ENCODE results near the gene NAA16. TPM values are rescaled to one million over a fixed set of nuclear protein-coding genes. Genes with fewer than 3 reads are reported as not detected.

The NAA16 gene
- total RNA-seq, 6 experiments from 2014 or later, result 5.0 to 9.9 (median 7.6) TPM

- WGBS (ENCODE audit: insufficient coverage, low coverage, low lambda C conversion rate, missing lambda C conversion rate), result 46% methylated on average over 3 of the region's 3 CpGs
- ATAC-seq, result peak in 1 of 4 donors; percentile 50
- Histone ChIP-seq H3K36me3 (no peaks in the 10 kb centered on the region), H3K27me3 (no peaks in the 10 kb centered on the region), H3K4me3 (no peak overlapping the region), H3K9me3 (no peaks in the 10 kb centered on the region), H3K27ac (no peak overlapping the region), H3K4me1 (no peaks in the 10 kb centered on the region)
- intact Hi-C loops (cut with DNase I), result no loop called here
- TF ChIP-seq CTCF (IDR thresholded peaks at IDR 0.05) (no peak), POLR2A (IDR thresholded peaks at IDR 0.05) (no peak)
- no peak for DNase-seq
These were observed 72.3 kb downstream of the NAA16 start for GRCh38 chr13:41383386-41383785.

- H3K4me3 ChIP-seq, result no peak overlapping the region
- no peak for DNase-seq
- no peaks in the 10 kb centered on the region for H3K27me3 ChIP-seq
- H3K27ac ChIP-seq, result no peak overlapping the region
- TF ChIP-seq CTCF (IDR thresholded peaks at IDR 0.05), result peak in 3 of 4 donors; percentile 26 to 33 (median 32)
- no peak for TF ChIP-seq POLR2A (IDR thresholded peaks at IDR 0.05)
- no peak for ATAC-seq
- 73% methylated on average over 10 of the region's 20 CpGs for WGBS (ENCODE audit: insufficient coverage, low coverage, low lambda C conversion rate, missing lambda C conversion rate)
- intact Hi-C loops (cut with DNase I), result no loop called here
- H3K4me1 ChIP-seq, result no peaks in the 10 kb centered on the region
- no peaks in the 10 kb centered on the region for H3K36me3 ChIP-seq
- no peaks in the 10 kb centered on the region for H3K9me3 ChIP-seq
These were observed 73.9 kb downstream of the NAA16 start for GRCh38 chr13:41384749-41385503.

GRCh38 chr13:41386211-41386610 is 75.1 kb downstream of the NAA16 start:
- no peaks in the 10 kb centered on the region for H3K36me3 ChIP-seq
- ATAC-seq (no peak), DNase-seq (no peak)
- 69% methylated on average over 5 of the region's 6 CpGs for WGBS (ENCODE audit: insufficient coverage, low coverage, low lambda C conversion rate, missing lambda C conversion rate)
- H3K4me1 ChIP-seq, result no peaks in the 10 kb centered on the region
- H3K4me3 ChIP-seq, result no peak overlapping the region
- no peak overlapping the region for H3K27ac ChIP-seq
- TF ChIP-seq POLR2A (IDR thresholded peaks at IDR 0.05) (no peak), CTCF (IDR thresholded peaks at IDR 0.05) (no peak)
- H3K27me3 ChIP-seq, result no peaks in the 10 kb centered on the region
- intact Hi-C loops (cut with DNase I), result no loop called here
- H3K9me3 ChIP-seq, result no peaks in the 10 kb centered on the region

- Histone ChIP-seq H3K4me3 (no peak overlapping the region), H3K9me3 (no peaks in the 10 kb centered on the region), H3K27ac (no peak overlapping the region), H3K27me3 (no peaks in the 10 kb centered on the region), H3K36me3 (no peaks in the 10 kb centered on the region), H3K4me1 (no peaks in the 10 kb centered on the region)
- 72% methylated on average over 3 of the region's 3 CpGs for WGBS (ENCODE audit: insufficient coverage, low coverage, low lambda C conversion rate, missing lambda C conversion rate)
- TF ChIP-seq POLR2A (IDR thresholded peaks at IDR 0.05), result no peak
- TF ChIP-seq CTCF (IDR thresholded peaks at IDR 0.05), result no peak
- intact Hi-C loops (cut with DNase I), result no loop called here
- ATAC-seq (no peak), DNase-seq (no peak)
These were observed 76.5 kb downstream of the NAA16 start for GRCh38 chr13:41387576-41387975.
